SK-N-SH treated with all-trans-retinoic acid at 6 μM for 48 hours (cell line): ENCODE data around the gene KDM5A.

Experiments used
- ATAC-seq: fragments of 200-7000 bp; cut with Tn5 transposase; 3 replicates; pipeline ENCODE4 v1.9.1; 2020; ENCODE audit warnings: mild to moderate bottlenecking, moderate library complexity
- ARNTL ChIP-seq: fragments of 450-650 bp; formaldehyde crosslinking; IDR thresholded peaks from 2 replicates; pipeline ENCODE4 v1.5.0; 2020; ENCODE audit warnings: low read depth, mild to moderate bottlenecking, moderate library complexity, borderline replicate concordance
- BACH2 ChIP-seq: fragments of 250-450 bp; sonication (Bioruptor Pico); IDR thresholded peaks from 2 replicates; pipeline ENCODE4 v1.9.0; 2021; ENCODE audit warnings: mild to moderate bottlenecking, borderline replicate concordance
- CREB5 ChIP-seq: fragments of 250-450 bp; sonication (Bioruptor Pico); IDR thresholded peaks from 2 replicates; pipeline ENCODE4 v1.5.1; 2020; ENCODE audit warnings: low read depth, mild to moderate bottlenecking, moderate library complexity
- ESRRG ChIP-seq: fragments of 250-450 bp; sonication (Bioruptor Pico); IDR thresholded peaks from 2 replicates; pipeline ENCODE4 v1.6.1; 2021; ENCODE audit warnings: mild to moderate bottlenecking
- ISL1 ChIP-seq: fragments of 250-450 bp; sonication (Bioruptor Pico); IDR thresholded peaks from 2 replicates; pipeline ENCODE4 v2.1.2; 2022; ENCODE audit warnings: mild to moderate bottlenecking, moderate library complexity
- OSR1 ChIP-seq: fragments of 250-450 bp; sonication (Bioruptor Pico); IDR thresholded peaks from 2 replicates; pipeline ENCODE4 v1.8.0; 2022; ENCODE audit warnings: moderate library complexity, mild to moderate bottlenecking, inconsistent platforms
- PATZ1 ChIP-seq: fragments of 250-450 bp; sonication (Bioruptor Pico); IDR thresholded peaks from 2 replicates; pipeline ENCODE4 v1.8.0; 2020; ENCODE audit warnings: mild to moderate bottlenecking, moderate library complexity, borderline replicate concordance
- PPARA ChIP-seq: fragments of 250-450 bp; sonication (Bioruptor Pico); IDR thresholded peaks from 2 replicates; pipeline ENCODE4 v1.5.0; 2020; ENCODE audit warnings: mild to moderate bottlenecking, borderline replicate concordance
- RARB ChIP-seq: fragments of 250-450 bp; sonication (Bioruptor Pico); IDR thresholded peaks from 2 replicates; pipeline ENCODE4 v1.8.0; 2021; ENCODE audit warnings: mild to moderate bottlenecking, moderate library complexity
- SNAI2 ChIP-seq: fragments of 250-450 bp; sonication (Bioruptor Pico); IDR thresholded peaks from 2 replicates; pipeline ENCODE4 v1.5.0; 2020; ENCODE audit warnings: mild to moderate bottlenecking, moderate library complexity
- TSHZ2 ChIP-seq: fragments of 250-450 bp; sonication (Bioruptor Pico); IDR thresholded peaks from 2 replicates; pipeline ENCODE4 v1.5.0; 2020; ENCODE audit warnings: mild to moderate bottlenecking, moderate library complexity
- ZC3H10 ChIP-seq: fragments of 250-450 bp; sonication (Bioruptor Pico); IDR thresholded peaks from 2 replicates; pipeline ENCODE4 v1.5.1; 2021; ENCODE audit warnings: mild to moderate bottlenecking, moderate library complexity
- ZFP3 ChIP-seq: fragments of 250-450 bp; sonication (Bioruptor Pico); IDR thresholded peaks from 2 replicates; pipeline ENCODE4 v1.5.0; 2020; ENCODE audit warnings: mild to moderate bottlenecking, moderate library complexity
- ZNF565 ChIP-seq: fragments of 450-650 bp; formaldehyde crosslinking; conservative IDR thresholded peaks from 2 replicates; pipeline ENCODE4 v1.5.0; 2020; ENCODE audit warnings: low read depth, mild to moderate bottlenecking, moderate library complexity
- ZNF8 ChIP-seq: fragments of 450-650 bp; formaldehyde crosslinking; IDR thresholded peaks from 2 replicates; pipeline ENCODE4 v1.5.0; 2020; ENCODE audit warnings: mild to moderate bottlenecking, moderate library complexity
- TF ChIP-seq, protein P1 (sequence below): fragments of 250-450 bp; sonication (Bioruptor Pico); IDR thresholded peaks from 2 replicates; pipeline ENCODE4 v1.8.0; 2021; ENCODE audit warnings: low read depth, mild to moderate bottlenecking, moderate library complexity, borderline replicate concordance
- TF ChIP-seq, protein P2 (sequence below): fragments of 250-450 bp; sonication (Bioruptor Pico); IDR thresholded peaks from 2 replicates; pipeline ENCODE4 v1.5.1; 2021; ENCODE audit warnings: mild to moderate bottlenecking, moderate library complexity

KDM5A gene

DNA sequence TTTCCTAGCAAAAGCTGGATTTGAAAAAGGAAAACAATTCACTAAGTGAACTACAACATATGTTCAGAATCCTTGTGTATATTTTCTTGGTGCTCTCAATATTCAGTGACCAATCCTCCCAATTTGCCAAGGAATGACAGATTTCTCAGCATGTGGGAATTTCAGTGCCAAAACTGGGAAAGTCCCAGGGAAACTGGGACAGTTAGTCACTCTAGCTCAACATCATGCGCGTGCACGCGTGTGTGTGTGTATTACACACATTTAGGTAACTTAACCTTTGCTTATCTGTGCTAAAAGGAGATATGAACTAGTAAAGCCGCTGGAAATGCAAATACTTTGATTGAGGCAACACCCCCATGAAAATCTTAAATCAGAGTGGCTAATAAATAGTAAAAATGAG lies 100.4 kb downstream of the KDM5A start (continued):
- TF ChIP-seq OSR1 (CRISPR knock-in tag) = no peak
- TF ChIP-seq PPARA (CRISPR knock-in tag) = no peak
- no peak for TF ChIP-seq ZNF565
- no peak for TF ChIP-seq CREB5
- TF ChIP-seq ZFP3 (CRISPR knock-in tag) = no peak
- TF ChIP-seq SNAI2 (CRISPR knock-in tag) = no peak
- no peak for TF ChIP-seq ISL1 (CRISPR knock-in tag)

GRCh38 chr12:286531-287300 lies 102.4 kb downstream of the KDM5A start:
- no peak for TF ChIP-seq ARNTL
- TF ChIP-seq ESRRG (CRISPR knock-in tag) = no peak
- TF ChIP-seq ZFP3 (CRISPR knock-in tag) = no peak
- TF ChIP-seq SNAI2 (CRISPR knock-in tag) = no peak
- TF ChIP-seq BACH2 (CRISPR knock-in tag) = no peak
- no peak for TF ChIP-seq OSR1 (CRISPR knock-in tag)
- TF ChIP-seq CREB5 = no peak
- TF ChIP-seq PATZ1 (CRISPR knock-in tag) = no peak
- TF ChIP-seq, protein P1, sequence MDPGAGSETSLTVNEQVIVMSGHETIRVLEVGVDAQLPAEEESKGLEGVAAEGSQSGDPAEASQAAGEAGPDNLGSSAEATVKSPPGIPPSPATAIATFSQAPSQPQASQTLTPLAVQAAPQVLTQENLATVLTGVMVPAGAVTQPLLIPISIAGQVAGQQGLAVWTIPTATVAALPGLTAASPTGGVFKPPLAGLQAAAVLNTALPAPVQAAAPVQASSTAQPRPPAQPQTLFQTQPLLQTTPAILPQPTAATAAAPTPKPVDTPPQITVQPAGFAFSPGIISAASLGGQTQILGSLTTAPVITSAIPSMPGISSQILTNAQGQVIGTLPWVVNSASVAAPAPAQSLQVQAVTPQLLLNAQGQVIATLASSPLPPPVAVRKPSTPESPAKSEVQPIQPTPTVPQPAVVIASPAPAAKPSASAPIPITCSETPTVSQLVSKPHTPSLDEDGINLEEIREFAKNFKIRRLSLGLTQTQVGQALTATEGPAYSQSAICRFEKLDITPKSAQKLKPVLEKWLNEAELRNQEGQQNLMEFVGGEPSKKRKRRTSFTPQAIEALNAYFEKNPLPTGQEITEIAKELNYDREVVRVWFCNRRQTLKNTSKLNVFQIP (CRISPR knock-in tag) = no peak
- TF ChIP-seq ZNF565 = no peak
- TF ChIP-seq ZNF8 (CRISPR knock-in tag) = no peak
- TF ChIP-seq, protein P2, sequence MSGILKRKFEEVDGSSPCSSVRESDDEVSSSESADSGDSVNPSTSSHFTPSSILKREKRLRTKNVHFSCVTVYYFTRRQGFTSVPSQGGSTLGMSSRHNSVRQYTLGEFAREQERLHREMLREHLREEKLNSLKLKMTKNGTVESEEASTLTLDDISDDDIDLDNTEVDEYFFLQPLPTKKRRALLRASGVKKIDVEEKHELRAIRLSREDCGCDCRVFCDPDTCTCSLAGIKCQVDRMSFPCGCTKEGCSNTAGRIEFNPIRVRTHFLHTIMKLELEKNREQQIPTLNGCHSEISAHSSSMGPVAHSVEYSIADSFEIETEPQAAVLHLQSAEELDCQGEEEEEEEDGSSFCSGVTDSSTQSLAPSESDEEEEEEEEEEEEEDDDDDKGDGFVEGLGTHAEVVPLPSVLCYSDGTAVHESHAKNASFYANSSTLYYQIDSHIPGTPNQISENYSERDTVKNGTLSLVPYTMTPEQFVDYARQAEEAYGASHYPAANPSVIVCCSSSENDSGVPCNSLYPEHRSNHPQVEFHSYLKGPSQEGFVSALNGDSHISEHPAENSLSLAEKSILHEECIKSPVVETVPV (CRISPR knock-in tag) = no peak
- TF ChIP-seq ZC3H10 (CRISPR knock-in tag) = no peak
- TF ChIP-seq ISL1 (CRISPR knock-in tag) = no peak
- TF ChIP-seq, all 23 proteins: peak for 0
- ATAC-seq = no peak

GRCh38 chr12:278046-278445 lies 111.1 kb downstream of the KDM5A start:
- no peak for TF ChIP-seq RARB (CRISPR knock-in tag)
- no peak for TF ChIP-seq TSHZ2 (CRISPR knock-in tag)
- no peak for TF ChIP-seq SNAI2 (CRISPR knock-in tag)
- no peak for TF ChIP-seq OSR1 (CRISPR knock-in tag)
- no peak for TF ChIP-seq ZC3H10 (CRISPR knock-in tag)
- TF ChIP-seq ARNTL = no peak
- no peak for TF ChIP-seq PPARA (CRISPR knock-in tag)
- TF ChIP-seq ZNF8 (CRISPR knock-in tag) = no peak
- TF ChIP-seq, protein P1 (CRISPR knock-in tag) = no peak
- TF ChIP-seq, protein P2 (CRISPR knock-in tag) = no peak
- TF ChIP-seq, all 23 proteins: peak for 0
- ATAC-seq = no peak
